Hepatocyte (in vitro differentiated cells): ENCODE data around the gene LIPM. TPM values are rescaled to one million over a fixed set of nuclear protein-coding genes. Genes with fewer than 3 reads are reported as not detected.

ENCODE experiments used
- DNase-seq: peaks from one replicate; pipeline ENCODE4 v3.0.0-alpha.2; 2016; ENCODE audit warnings: low spot score
- H2AFZ ChIP-seq: fragments of 200-600 bp; sonication (generic); 2 replicates; pipeline ENCODE4 v1.6.0; 2016; ENCODE audit warnings: antibody characterized with exemption, mild to moderate bottlenecking
- H3K27ac ChIP-seq: fragments of 200-600 bp; sonication (generic); 2 replicates; pipeline ENCODE4 v1.5.1; 2016; ENCODE audit warnings: mild to moderate bottlenecking
- H3K27me3 ChIP-seq: fragments of 200-600 bp; sonication (generic); 2 replicates; pipeline ENCODE4 v1.6.1; 2016
- H3K36me3 ChIP-seq: fragments of 200-600 bp; sonication (generic); replicated peaks from 2 replicates; pipeline ENCODE4 v1.5.1; 2016; ENCODE audit warnings: low read depth; ENCODE audit not compliant: insufficient read depth
- H3K4me1 ChIP-seq: fragments of 200-600 bp; sonication (generic); 2 replicates; pipeline ENCODE4 v1.5.1; 2016; ENCODE audit warnings: mild to moderate bottlenecking, moderate library complexity; ENCODE audit not compliant: insufficient read depth
- H3K4me2 ChIP-seq: fragments of 200-600 bp; sonication (generic); 2 replicates; pipeline ENCODE4 v1.6.0; 2016
- H3K4me3 ChIP-seq: fragments of 200-600 bp; sonication (generic); 2 replicates; pipeline ENCODE4 v1.5.1; 2016; ENCODE audit warnings: mild to moderate bottlenecking
- H3K79me2 ChIP-seq: fragments of 200-600 bp; sonication (generic); 2 replicates; pipeline ENCODE4 v1.6.0; 2017; ENCODE audit warnings: mild to moderate bottlenecking
- H3K9me2 ChIP-seq: fragments of 200-600 bp; sonication (generic); replicated peaks from 2 replicates; pipeline ENCODE4 v1.6.0; 2017; ENCODE audit warnings: mild to moderate bottlenecking; ENCODE audit not compliant: insufficient read depth
- H3K9me3 ChIP-seq: fragments of 200-600 bp; sonication (generic); 2 replicates; pipeline ENCODE4 v1.5.1; 2016; ENCODE audit warnings: low read depth, mild to moderate bottlenecking
- H4K20me1 ChIP-seq: fragments of 200-600 bp; sonication (generic); 2 replicates; pipeline ENCODE4 v1.6.0; 2016; ENCODE audit warnings: mild to moderate bottlenecking; ENCODE audit not compliant: insufficient read depth, poor library complexity, severe bottlenecking
- CTCF ChIP-seq: fragments of 200-600 bp; sonication (generic); IDR thresholded peaks from 2 replicates; pipeline ENCODE4 v1.5.1; 2016; ENCODE audit warnings: antibody characterized with exemption, mild to moderate bottlenecking; ENCODE audit not compliant: poor library complexity
- EZH2 ChIP-seq: fragments of 200-600 bp; sonication (generic); IDR thresholded peaks from 2 replicates; pipeline ENCODE4 v1.6.1; 2016; ENCODE audit warnings: antibody characterized with exemption, mild to moderate bottlenecking, borderline replicate concordance
- EZH2phosphoT487 ChIP-seq: fragments of 200-600 bp; sonication (generic); IDR thresholded peaks from one replicate; pipeline ENCODE4 v1.6.1; 2018; ENCODE audit warnings: antibody characterized with exemption, mild to moderate bottlenecking, low read depth, moderate library complexity; ENCODE audit not compliant: unreplicated experiment, severe bottlenecking
- WGBS: methylation state at CpG from one replicate; pipeline ENCODE4 v1.1.6; 2016; ENCODE audit warnings: low lambda C conversion rate; ENCODE audit errors: missing lambda C conversion rate; 5-methylcytosine and 5-hydroxymethylcytosine counted together
- polyA plus RNA-seq: library from polyadenylated mRNA; unstranded; fragments of >200 nt; fragmentation: Nextera tagmentation; extraction: Ambion mirVana; gene quantifications from 2 replicates; pipeline ENCODE4 v1.2.1, GENCODE V29; 2016
- total RNA-seq: library from RNA; depleted of rRNA; stranded (reverse); fragments of >200 nt; gene quantifications from 2 replicates; pipeline ENCODE4 v1.2.3, GENCODE V29; 2014

Gene LIPM
- total and polyA plus RNA-seq, 2 experiments from 2014 or later: not detected

GRCh38 chr10:88800152-88801125, 2.1 kb upstream of the LIPM start:
- no peak overlapping the region for H3K4me2 ChIP-seq
- no peaks in the 10 kb centered on the region for H3K79me2 ChIP-seq
- H3K27ac ChIP-seq: no peak overlapping the region
- no peaks in the 10 kb centered on the region for H3K36me3 ChIP-seq
- H3K9me2 ChIP-seq: no peaks in the 10 kb centered on the region
- H3K27me3 ChIP-seq: no peaks in the 10 kb centered on the region
- no peak for DNase-seq
- 91% methylated on average over 2 of the region's 2 CpGs for WGBS
- no peaks in the 10 kb centered on the region for H3K9me3 ChIP-seq
- no peak overlapping the region for H2AFZ ChIP-seq
- H3K4me3 ChIP-seq: no peak overlapping the region
- no peak for TF ChIP-seq EZH2
- TF ChIP-seq EZH2phosphoT487: no peak
- TF ChIP-seq CTCF: no peak
- H3K4me1 ChIP-seq: peaks cover 3% of the 10 kb centered on the region
- no peaks in the 10 kb centered on the region for H4K20me1 ChIP-seq

- Histone ChIP-seq H3K36me3 (no peaks in the 10 kb centered on the region), H3K9me2 (no peaks in the 10 kb centered on the region), H3K27ac (no peak overlapping the region)
Observed at GRCh38 chr10:88803641-88804040, 1.1 kb downstream of the LIPM start.

GRCh38 chr10:88804083-88804812, 1.7 kb downstream of the LIPM start:
- no peak for TF ChIP-seq CTCF
- no peak for TF ChIP-seq EZH2phosphoT487
- no peak for TF ChIP-seq EZH2
- 62% methylated on average over 6 of the region's 6 CpGs for WGBS
- no peak overlapping the region for H3K4me2 ChIP-seq
- H3K4me1 ChIP-seq: no peaks in the 10 kb centered on the region
- H2AFZ ChIP-seq: no peak overlapping the region
- no peaks in the 10 kb centered on the region for H3K79me2 ChIP-seq
- H4K20me1 ChIP-seq: no peaks in the 10 kb centered on the region
- H3K9me2 ChIP-seq: no peaks in the 10 kb centered on the region
- H3K4me3 ChIP-seq: no peak overlapping the region
- H3K27ac ChIP-seq: no peak overlapping the region
- DNase-seq: no peak
- H3K27me3 ChIP-seq: no peaks in the 10 kb centered on the region
- no peaks in the 10 kb centered on the region for H3K9me3 ChIP-seq
- H3K36me3 ChIP-seq: no peaks in the 10 kb centered on the region

More at GRCh38 chr10:88803641-88804040, 1.1 kb downstream of the LIPM start:
- Histone ChIP-seq H3K4me1 (no peaks in the 10 kb centered on the region), H3K79me2 (no peaks in the 10 kb centered on the region), H3K4me2 (no peak overlapping the region), H4K20me1 (no peaks in the 10 kb centered on the region), H3K9me3 (no peaks in the 10 kb centered on the region), H3K4me3 (no peak overlapping the region), H3K27me3 (no peaks in the 10 kb centered on the region), H2AFZ (no peak overlapping the region)
- TF ChIP-seq EZH2 (no peak), EZH2phosphoT487 (no peak), CTCF (no peak)
- no peak for DNase-seq
- WGBS: 93% methylated on average over 2 of the region's 2 CpGs
